Panc1 (cell line): ENCODE measurements around the gene CCR8.

Experiments used
- CTCF ChIP-seq: fragments of 450-650 bp; IDR thresholded peaks from 2 replicates; pipeline ENCODE4 v1.5.1; 2017; ENCODE audit warnings: mild to moderate bottlenecking
- POLR2AphosphoS5 ChIP-seq: IDR thresholded peaks from 2 replicates; pipeline ENCODE4 v1.6.1; 2012; ENCODE audit warnings: mild to moderate bottlenecking, low read depth, low read length, moderate library complexity
- SIN3A ChIP-seq: IDR thresholded peaks from 2 replicates; pipeline ENCODE4 v1.6.1; 2012; ENCODE audit warnings: low read depth, mild to moderate bottlenecking, low read length, moderate library complexity, borderline replicate concordance; ENCODE audit not compliant: insufficient read depth
- TCF7L2 ChIP-seq: IDR thresholded peaks from 2 replicates; pipeline ENCODE4 v1.6.1; 2011; ENCODE audit warnings: mild to moderate bottlenecking, low read depth, low read length, inconsistent platforms

DNA sequence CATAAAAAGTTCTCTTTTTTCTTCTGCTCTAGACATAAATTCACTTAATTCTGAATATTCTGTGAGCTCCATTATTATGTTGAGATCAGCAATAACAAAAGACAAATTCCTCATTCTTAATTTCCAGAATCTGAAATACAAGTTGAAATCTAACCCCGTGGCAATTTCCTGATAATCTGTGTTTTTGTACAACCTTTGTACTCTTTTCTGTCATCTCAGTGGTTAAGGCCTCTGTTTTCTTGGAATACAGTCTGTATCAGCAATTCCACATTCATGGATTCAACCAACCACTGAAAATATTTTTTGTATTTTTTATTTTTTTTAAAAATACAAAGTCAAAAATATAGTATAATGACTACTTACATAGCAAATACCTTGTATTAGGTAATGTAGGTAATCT is 8.7 kb downstream of the CCR8 start:
- no peak for TF ChIP-seq CTCF
- TF ChIP-seq POLR2AphosphoS5, result no peak
- TF ChIP-seq SIN3A, result no peak
- no peak for TF ChIP-seq TCF7L2
